ENCODE results near the gene SPEN.

DNA sequence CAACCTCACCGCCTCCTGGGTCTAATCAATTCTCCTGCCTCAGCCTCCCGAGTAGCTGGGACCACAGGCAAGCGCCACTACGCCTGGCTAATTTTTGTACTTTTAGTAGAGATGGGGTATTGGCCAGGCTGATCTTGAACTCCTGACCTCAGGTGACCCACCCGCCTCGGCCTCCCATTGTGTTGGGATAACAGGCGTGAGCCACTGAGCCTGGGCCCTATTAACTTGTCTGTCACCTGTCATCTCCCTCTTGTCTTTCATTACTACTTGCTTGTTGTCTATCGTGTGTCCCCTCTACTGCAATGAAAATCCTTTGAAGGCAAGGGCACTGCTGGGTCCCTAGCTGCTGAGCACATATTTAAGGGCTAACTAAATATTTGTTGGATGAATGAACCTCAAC, 43.4 kb upstream of the SPEN start:
- TF ChIP-seq, protein P1, sequence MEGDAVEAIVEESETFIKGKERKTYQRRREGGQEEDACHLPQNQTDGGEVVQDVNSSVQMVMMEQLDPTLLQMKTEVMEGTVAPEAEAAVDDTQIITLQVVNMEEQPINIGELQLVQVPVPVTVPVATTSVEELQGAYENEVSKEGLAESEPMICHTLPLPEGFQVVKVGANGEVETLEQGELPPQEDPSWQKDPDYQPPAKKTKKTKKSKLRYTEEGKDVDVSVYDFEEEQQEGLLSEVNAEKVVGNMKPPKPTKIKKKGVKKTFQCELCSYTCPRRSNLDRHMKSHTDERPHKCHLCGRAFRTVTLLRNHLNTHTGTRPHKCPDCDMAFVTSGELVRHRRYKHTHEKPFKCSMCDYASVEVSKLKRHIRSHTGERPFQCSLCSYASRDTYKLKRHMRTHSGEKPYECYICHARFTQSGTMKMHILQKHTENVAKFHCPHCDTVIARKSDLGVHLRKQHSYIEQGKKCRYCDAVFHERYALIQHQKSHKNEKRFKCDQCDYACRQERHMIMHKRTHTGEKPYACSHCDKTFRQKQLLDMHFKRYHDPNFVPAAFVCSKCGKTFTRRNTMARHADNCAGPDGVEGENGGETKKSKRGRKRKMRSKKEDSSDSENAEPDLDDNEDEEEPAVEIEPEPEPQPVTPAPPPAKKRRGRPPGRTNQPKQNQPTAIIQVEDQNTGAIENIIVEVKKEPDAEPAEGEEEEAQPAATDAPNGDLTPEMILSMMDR (tag by site-specific recombination; IDR thresholded peaks at IDR 0.05): no peak
- TF ChIP-seq GFI1B (tag by site-specific recombination; IDR thresholded peaks at IDR 0.05) (no peak), ZNF132 (tag by site-specific recombination; IDR thresholded peaks at IDR 0.05; ENCODE audit: borderline replicate concordance) (no peak), ZNF274 (IDR thresholded peaks at IDR 0.05; ENCODE audit: low read length) (no peak), ZNF274 (tag by site-specific recombination; IDR thresholded peaks at IDR 0.05; ENCODE audit: borderline replicate concordance) (no peak)
- TF ChIP-seq, protein P2, sequence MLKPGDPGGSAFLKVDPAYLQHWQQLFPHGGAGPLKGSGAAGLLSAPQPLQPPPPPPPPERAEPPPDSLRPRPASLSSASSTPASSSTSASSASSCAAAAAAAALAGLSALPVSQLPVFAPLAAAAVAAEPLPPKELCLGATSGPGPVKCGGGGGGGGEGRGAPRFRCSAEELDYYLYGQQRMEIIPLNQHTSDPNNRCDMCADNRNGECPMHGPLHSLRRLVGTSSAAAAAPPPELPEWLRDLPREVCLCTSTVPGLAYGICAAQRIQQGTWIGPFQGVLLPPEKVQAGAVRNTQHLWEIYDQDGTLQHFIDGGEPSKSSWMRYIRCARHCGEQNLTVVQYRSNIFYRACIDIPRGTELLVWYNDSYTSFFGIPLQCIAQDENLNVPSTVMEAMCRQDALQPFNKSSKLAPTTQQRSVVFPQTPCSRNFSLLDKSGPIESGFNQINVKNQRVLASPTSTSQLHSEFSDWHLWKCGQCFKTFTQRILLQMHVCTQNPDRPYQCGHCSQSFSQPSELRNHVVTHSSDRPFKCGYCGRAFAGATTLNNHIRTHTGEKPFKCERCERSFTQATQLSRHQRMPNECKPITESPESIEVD (tag by site-specific recombination; IDR thresholded peaks at IDR 0.05): no peak
